Neural cell (in vitro differentiated cells): ENCODE measurements around the gene TMEM250. TPM values are rescaled to one million over a fixed set of nuclear protein-coding genes. Genes with fewer than 3 reads are reported as not detected.

Source experiments
- H2AFZ ChIP-seq: fragments of 200-600, 300-800 bp; sonication (generic), shearing (Covaris generic); 2 replicates; pipeline ENCODE4 v1.6.0; 2014; ENCODE audit warnings: low read depth, mild to moderate bottlenecking, antibody characterized with exemption, low read length, moderate library complexity
- H3F3A ChIP-seq: fragments of 200-600 bp; shearing (Covaris generic); 2 replicates; pipeline ENCODE4 v1.6.1; 2016; ENCODE audit warnings: mild to moderate bottlenecking, moderate library complexity, mixed read lengths, antibody characterized with exemption, low read length; ENCODE audit not compliant: insufficient read depth, poor library complexity, severe bottlenecking
- H3K27ac ChIP-seq: fragments of 200-600, 300-800 bp; sonication (generic), shearing (Covaris generic); 2 replicates; pipeline ENCODE4 v1.5.1; 2014; ENCODE audit warnings: mild to moderate bottlenecking, low read length, moderate library complexity
- H3K27me3 ChIP-seq: fragments of 300-800, 200-600 bp; sonication (generic), shearing (Covaris generic); 2 replicates; pipeline ENCODE4 v1.6.0; 2014; ENCODE audit warnings: mild to moderate bottlenecking, low read depth, low read length, moderate library complexity; ENCODE audit not compliant: insufficient read depth
- H3K36me3 ChIP-seq: fragments of 300-800, 200-600 bp; sonication (generic), shearing (Covaris generic); 2 replicates; pipeline ENCODE4 v1.5.1; 2014; ENCODE audit warnings: mild to moderate bottlenecking, antibody characterized with exemption, low read length, moderate library complexity; ENCODE audit not compliant: insufficient read depth
- H3K4me2 ChIP-seq: fragments of 300-800, 200-600 bp; sonication (generic), shearing (Covaris generic); 2 replicates; pipeline ENCODE4 v1.6.0; 2014; ENCODE audit warnings: mild to moderate bottlenecking, low read length
- H3K4me3 ChIP-seq: fragments of 300-800, 200-600 bp; sonication (generic), shearing (Covaris generic); 2 replicates; pipeline ENCODE4 v1.5.1; 2014; ENCODE audit warnings: mild to moderate bottlenecking, low read length, moderate library complexity
- H3K79me2 ChIP-seq: fragments of 200-600 bp; shearing (Covaris generic); replicated peaks from 2 replicates; pipeline ENCODE4 v1.6.0; 2014; ENCODE audit warnings: mild to moderate bottlenecking, low read length, moderate library complexity; ENCODE audit not compliant: insufficient read depth
- H3K9ac ChIP-seq: fragments of 300-800, 200-600 bp; sonication (generic), shearing (Covaris generic); 2 replicates; pipeline ENCODE4 v1.6.1; 2016; ENCODE audit warnings: mild to moderate bottlenecking, low read length, mixed read lengths
- H3K9me2 ChIP-seq: fragments of 200-600 bp; shearing (Covaris generic); 2 replicates; pipeline ENCODE4 v1.6.1; 2016; ENCODE audit warnings: mild to moderate bottlenecking, low read length, mixed read lengths; ENCODE audit not compliant: insufficient read depth
- H3K9me3 ChIP-seq: fragments of 200-600, 300-800 bp; sonication (generic), shearing (Covaris generic); 2 replicates; pipeline ENCODE4 v1.6.1; 2016; ENCODE audit warnings: mild to moderate bottlenecking, mixed run types, low read length, moderate library complexity, mixed read lengths
- H4K20me1 ChIP-seq: fragments of 200-600 bp; shearing (Covaris generic); 2 replicates; pipeline ENCODE4 v1.6.1; 2016; ENCODE audit warnings: mild to moderate bottlenecking, mixed run types; ENCODE audit not compliant: insufficient read depth
- EP300 ChIP-seq: fragments of 450-650 bp; conservative IDR thresholded peaks from 2 replicates; pipeline ENCODE4 v1.6.1; 2014; ENCODE audit warnings: antibody characterized with exemption, mild to moderate bottlenecking, moderate library complexity; ENCODE audit not compliant: poor library complexity, severe bottlenecking
- EZH2 ChIP-seq: fragments of 200-600, 300-800 bp; shearing (Covaris generic), sonication (generic); IDR thresholded peaks from 2 replicates; pipeline ENCODE4 v1.6.1; 2014; ENCODE audit warnings: antibody characterized with exemption, low read length, borderline replicate concordance, mild to moderate bottlenecking; ENCODE audit not compliant: insufficient read depth, poor library complexity, severe bottlenecking
- MXI1 ChIP-seq: fragments of 450-650 bp; conservative IDR thresholded peaks from 2 replicates; pipeline ENCODE4 v1.6.1; 2014; ENCODE audit warnings: antibody characterized with exemption, mild to moderate bottlenecking; ENCODE audit not compliant: poor library complexity, severe bottlenecking
- POLR2AphosphoS5 ChIP-seq: IDR thresholded peaks from 2 replicates; pipeline ENCODE4 v1.6.1; 2012
- RAD21 ChIP-seq: fragments of 450-650 bp; conservative IDR thresholded peaks from 2 replicates; pipeline ENCODE4 v1.6.1; 2014; ENCODE audit warnings: antibody characterized with exemption, mild to moderate bottlenecking, moderate library complexity
- SMC3 ChIP-seq: fragments of 450-650 bp; conservative IDR thresholded peaks from 2 replicates; pipeline ENCODE4 v1.6.1; 2014; ENCODE audit warnings: antibody characterized with exemption, mild to moderate bottlenecking, moderate library complexity; ENCODE audit not compliant: poor library complexity
- TAF1 ChIP-seq: IDR thresholded peaks from 2 replicates; pipeline ENCODE4 v1.6.1; 2012; ENCODE audit warnings: low read depth
- polyA plus RNA-seq: library from polyadenylated mRNA; depleted of rRNA; stranded (reverse); fragments of >200 nt; gene quantifications from 2 replicates; pipeline ENCODE4 v1.2.3, GENCODE V29; 2014
- TF ChIP-seq, protein P1 (sequence below): IDR thresholded peaks from 2 replicates; pipeline ENCODE4 v1.6.1; 2012; ENCODE audit warnings: borderline replicate concordance
- TF ChIP-seq, protein P2 (sequence below): fragments of 450-650 bp; IDR thresholded peaks from 2 replicates; pipeline ENCODE4 v1.5.1; 2014; ENCODE audit warnings: antibody characterized with exemption, mild to moderate bottlenecking, moderate library complexity; ENCODE audit not compliant: poor library complexity, severe bottlenecking

The TMEM250 gene
- polyA plus RNA-seq, 1 donor from 2014 or later: 15.0 TPM

DNA sequence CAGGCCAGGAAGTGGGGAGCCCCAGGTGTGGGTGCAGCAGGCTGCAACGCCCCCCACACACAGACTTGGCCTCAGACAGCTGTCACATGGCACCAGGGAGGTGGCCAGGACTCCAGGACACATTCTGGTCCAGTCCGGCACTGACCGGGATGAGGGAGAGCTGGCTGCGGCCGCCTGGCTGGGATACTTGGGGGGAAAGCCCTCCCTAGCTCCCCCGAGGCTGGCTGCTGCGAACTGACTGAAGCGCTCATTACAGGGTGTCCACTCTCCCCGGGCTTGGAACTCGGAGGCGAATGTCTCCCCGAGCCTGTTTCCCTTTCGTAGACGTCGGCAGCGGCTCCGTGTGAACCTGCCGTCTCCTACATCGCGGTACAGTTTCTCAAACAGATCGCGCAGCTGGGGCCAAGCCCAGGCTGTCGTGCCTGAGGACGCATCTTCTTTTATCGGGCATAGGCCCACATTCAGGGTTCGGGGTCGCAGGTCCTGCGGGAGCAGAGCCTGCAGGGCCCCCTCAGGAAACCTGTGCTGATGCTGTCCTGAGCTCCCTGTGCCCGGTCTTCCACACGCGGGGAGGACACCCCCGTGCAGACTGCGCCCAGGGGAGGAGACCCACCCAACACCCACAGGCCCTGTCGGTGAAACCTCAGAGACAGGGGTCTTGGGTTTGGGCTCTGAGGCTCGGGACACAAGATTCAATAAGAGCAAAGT, 43.4 kb downstream of the TMEM250 start:
- Histone ChIP-seq H3K9ac (no peak overlapping the region), H3K79me2 (no peaks in the 10 kb centered on the region), H4K20me1 (no peaks in the 10 kb centered on the region), H3F3A (no peaks in the 10 kb centered on the region), H3K4me3 (no peak overlapping the region), H3K9me2 (no peaks in the 10 kb centered on the region), H3K27me3 (no peaks in the 10 kb centered on the region), H3K36me3 (no peaks in the 10 kb centered on the region), H3K9me3 (no peaks in the 10 kb centered on the region), H3K4me2 (no peak overlapping the region), H2AFZ (no peak overlapping the region), H3K27ac (no peak overlapping the region)
- TF ChIP-seq, protein P1, sequence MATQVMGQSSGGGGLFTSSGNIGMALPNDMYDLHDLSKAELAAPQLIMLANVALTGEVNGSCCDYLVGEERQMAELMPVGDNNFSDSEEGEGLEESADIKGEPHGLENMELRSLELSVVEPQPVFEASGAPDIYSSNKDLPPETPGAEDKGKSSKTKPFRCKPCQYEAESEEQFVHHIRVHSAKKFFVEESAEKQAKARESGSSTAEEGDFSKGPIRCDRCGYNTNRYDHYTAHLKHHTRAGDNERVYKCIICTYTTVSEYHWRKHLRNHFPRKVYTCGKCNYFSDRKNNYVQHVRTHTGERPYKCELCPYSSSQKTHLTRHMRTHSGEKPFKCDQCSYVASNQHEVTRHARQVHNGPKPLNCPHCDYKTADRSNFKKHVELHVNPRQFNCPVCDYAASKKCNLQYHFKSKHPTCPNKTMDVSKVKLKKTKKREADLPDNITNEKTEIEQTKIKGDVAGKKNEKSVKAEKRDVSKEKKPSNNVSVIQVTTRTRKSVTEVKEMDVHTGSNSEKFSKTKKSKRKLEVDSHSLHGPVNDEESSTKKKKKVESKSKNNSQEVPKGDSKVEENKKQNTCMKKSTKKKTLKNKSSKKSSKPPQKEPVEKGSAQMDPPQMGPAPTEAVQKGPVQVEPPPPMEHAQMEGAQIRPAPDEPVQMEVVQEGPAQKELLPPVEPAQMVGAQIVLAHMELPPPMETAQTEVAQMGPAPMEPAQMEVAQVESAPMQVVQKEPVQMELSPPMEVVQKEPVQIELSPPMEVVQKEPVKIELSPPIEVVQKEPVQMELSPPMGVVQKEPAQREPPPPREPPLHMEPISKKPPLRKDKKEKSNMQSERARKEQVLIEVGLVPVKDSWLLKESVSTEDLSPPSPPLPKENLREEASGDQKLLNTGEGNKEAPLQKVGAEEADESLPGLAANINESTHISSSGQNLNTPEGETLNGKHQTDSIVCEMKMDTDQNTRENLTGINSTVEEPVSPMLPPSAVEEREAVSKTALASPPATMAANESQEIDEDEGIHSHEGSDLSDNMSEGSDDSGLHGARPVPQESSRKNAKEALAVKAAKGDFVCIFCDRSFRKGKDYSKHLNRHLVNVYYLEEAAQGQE: no peak
- TF ChIP-seq, protein P2, sequence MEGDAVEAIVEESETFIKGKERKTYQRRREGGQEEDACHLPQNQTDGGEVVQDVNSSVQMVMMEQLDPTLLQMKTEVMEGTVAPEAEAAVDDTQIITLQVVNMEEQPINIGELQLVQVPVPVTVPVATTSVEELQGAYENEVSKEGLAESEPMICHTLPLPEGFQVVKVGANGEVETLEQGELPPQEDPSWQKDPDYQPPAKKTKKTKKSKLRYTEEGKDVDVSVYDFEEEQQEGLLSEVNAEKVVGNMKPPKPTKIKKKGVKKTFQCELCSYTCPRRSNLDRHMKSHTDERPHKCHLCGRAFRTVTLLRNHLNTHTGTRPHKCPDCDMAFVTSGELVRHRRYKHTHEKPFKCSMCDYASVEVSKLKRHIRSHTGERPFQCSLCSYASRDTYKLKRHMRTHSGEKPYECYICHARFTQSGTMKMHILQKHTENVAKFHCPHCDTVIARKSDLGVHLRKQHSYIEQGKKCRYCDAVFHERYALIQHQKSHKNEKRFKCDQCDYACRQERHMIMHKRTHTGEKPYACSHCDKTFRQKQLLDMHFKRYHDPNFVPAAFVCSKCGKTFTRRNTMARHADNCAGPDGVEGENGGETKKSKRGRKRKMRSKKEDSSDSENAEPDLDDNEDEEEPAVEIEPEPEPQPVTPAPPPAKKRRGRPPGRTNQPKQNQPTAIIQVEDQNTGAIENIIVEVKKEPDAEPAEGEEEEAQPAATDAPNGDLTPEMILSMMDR: no peak
- TF ChIP-seq EZH2: no peak
- no peak for TF ChIP-seq SMC3

DNA sequence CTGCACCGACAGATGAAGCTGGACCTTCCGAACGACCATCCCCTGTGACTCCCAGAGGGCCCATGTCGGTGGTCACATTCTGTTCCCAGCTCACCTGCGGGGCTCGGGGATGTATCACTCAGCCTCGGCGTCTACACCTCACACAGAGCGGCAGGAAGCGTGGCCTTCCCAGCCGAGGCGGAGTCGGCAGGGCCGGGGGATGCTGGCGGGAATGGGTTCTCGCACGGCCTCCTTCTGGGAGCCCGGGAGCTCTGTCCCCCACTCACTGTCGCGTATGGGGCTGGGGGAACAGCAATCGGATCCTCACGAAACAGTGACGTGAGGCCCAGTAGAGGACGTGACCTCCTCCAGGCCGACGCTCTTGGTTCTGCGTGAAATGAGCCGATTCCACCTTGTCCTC, 44.0 kb downstream of the TMEM250 start:
- H3K9me2 ChIP-seq: no peaks in the 10 kb centered on the region
- no peaks in the 10 kb centered on the region for H3K27me3 ChIP-seq
- no peak overlapping the region for H2AFZ ChIP-seq
- no peak overlapping the region for H3K4me2 ChIP-seq
- no peak overlapping the region for H3K4me3 ChIP-seq
- H3K27ac ChIP-seq: no peak overlapping the region
- TF ChIP-seq EP300: no peak
- no peak for TF ChIP-seq EZH2
- TF ChIP-seq, protein P2: no peak
- no peak for TF ChIP-seq RAD21
- no peak for TF ChIP-seq POLR2AphosphoS5
- no peak for TF ChIP-seq TAF1
- no peak for TF ChIP-seq SMC3
- TF ChIP-seq, protein P1: no peak
- no peak for TF ChIP-seq MXI1
- no peaks in the 10 kb centered on the region for H3F3A ChIP-seq
- no peak overlapping the region for H3K9ac ChIP-seq
- no peaks in the 10 kb centered on the region for H3K79me2 ChIP-seq
- no peaks in the 10 kb centered on the region for H3K9me3 ChIP-seq
- no peaks in the 10 kb centered on the region for H4K20me1 ChIP-seq
- no peaks in the 10 kb centered on the region for H3K36me3 ChIP-seq
